SK-N-SH treated with all-trans-retinoic acid at 6 μM for 48 hours (cell line): ENCODE data around the gene ZBTB42.

ENCODE experiments used
- ATAC-seq: fragments of 200-7000 bp; cut with Tn5 transposase; 3 replicates; pipeline ENCODE4 v1.9.1; 2020; ENCODE audit warnings: mild to moderate bottlenecking, moderate library complexity
- ARNTL ChIP-seq: fragments of 450-650 bp; formaldehyde crosslinking; IDR thresholded peaks from 2 replicates; pipeline ENCODE4 v1.5.0; 2020; ENCODE audit warnings: low read depth, mild to moderate bottlenecking, moderate library complexity, borderline replicate concordance
- BACH2 ChIP-seq: fragments of 250-450 bp; sonication (Bioruptor Pico); IDR thresholded peaks from 2 replicates; pipeline ENCODE4 v1.9.0; 2021; ENCODE audit warnings: mild to moderate bottlenecking, borderline replicate concordance
- CREB5 ChIP-seq: fragments of 250-450 bp; sonication (Bioruptor Pico); IDR thresholded peaks from 2 replicates; pipeline ENCODE4 v1.5.1; 2020; ENCODE audit warnings: low read depth, mild to moderate bottlenecking, moderate library complexity
- CSDC2 ChIP-seq: fragments of 250-450 bp; sonication (Bioruptor Pico); IDR thresholded peaks from 2 replicates; pipeline ENCODE4 v1.5.0; 2020; ENCODE audit warnings: mild to moderate bottlenecking, moderate library complexity
- CSRNP3 ChIP-seq: fragments of 250-450 bp; sonication (Bioruptor Pico); IDR thresholded peaks from 2 replicates; pipeline ENCODE4 v1.5.1; 2021; ENCODE audit warnings: mild to moderate bottlenecking, moderate library complexity
- ESRRG ChIP-seq: fragments of 250-450 bp; sonication (Bioruptor Pico); IDR thresholded peaks from 2 replicates; pipeline ENCODE4 v1.6.1; 2021; ENCODE audit warnings: mild to moderate bottlenecking
- GLIS3 ChIP-seq: fragments of 250-450 bp; sonication (Bioruptor Pico); IDR thresholded peaks from 2 replicates; pipeline ENCODE4 v1.5.0; 2020; ENCODE audit warnings: mild to moderate bottlenecking, moderate library complexity
- ISL1 ChIP-seq: fragments of 250-450 bp; sonication (Bioruptor Pico); IDR thresholded peaks from 2 replicates; pipeline ENCODE4 v2.1.2; 2022; ENCODE audit warnings: mild to moderate bottlenecking, moderate library complexity
- OSR1 ChIP-seq: fragments of 250-450 bp; sonication (Bioruptor Pico); IDR thresholded peaks from 2 replicates; pipeline ENCODE4 v1.8.0; 2022; ENCODE audit warnings: moderate library complexity, mild to moderate bottlenecking, inconsistent platforms
- PATZ1 ChIP-seq: fragments of 250-450 bp; sonication (Bioruptor Pico); IDR thresholded peaks from 2 replicates; pipeline ENCODE4 v1.8.0; 2020; ENCODE audit warnings: mild to moderate bottlenecking, moderate library complexity, borderline replicate concordance
- PPARA ChIP-seq: fragments of 250-450 bp; sonication (Bioruptor Pico); IDR thresholded peaks from 2 replicates; pipeline ENCODE4 v1.5.0; 2020; ENCODE audit warnings: mild to moderate bottlenecking, borderline replicate concordance
- RARB ChIP-seq: fragments of 250-450 bp; sonication (Bioruptor Pico); IDR thresholded peaks from 2 replicates; pipeline ENCODE4 v1.8.0; 2021; ENCODE audit warnings: mild to moderate bottlenecking, moderate library complexity
- SNAI2 ChIP-seq: fragments of 250-450 bp; sonication (Bioruptor Pico); IDR thresholded peaks from 2 replicates; pipeline ENCODE4 v1.5.0; 2020; ENCODE audit warnings: mild to moderate bottlenecking, moderate library complexity
- TCF4 ChIP-seq: fragments of 250-450 bp; sonication (Bioruptor Pico); IDR thresholded peaks from 2 replicates; pipeline ENCODE4 v1.8.0; 2021; ENCODE audit warnings: mild to moderate bottlenecking, moderate library complexity, borderline replicate concordance
- TOX ChIP-seq: fragments of 250-450 bp; sonication (Bioruptor Pico); IDR thresholded peaks from 2 replicates; pipeline ENCODE4 v1.8.0; 2021; ENCODE audit warnings: mild to moderate bottlenecking, moderate library complexity, borderline replicate concordance
- TSHZ2 ChIP-seq: fragments of 250-450 bp; sonication (Bioruptor Pico); IDR thresholded peaks from 2 replicates; pipeline ENCODE4 v1.5.0; 2020; ENCODE audit warnings: mild to moderate bottlenecking, moderate library complexity
- ZC3H10 ChIP-seq: fragments of 250-450 bp; sonication (Bioruptor Pico); IDR thresholded peaks from 2 replicates; pipeline ENCODE4 v1.5.1; 2021; ENCODE audit warnings: mild to moderate bottlenecking, moderate library complexity
- ZFP3 ChIP-seq: fragments of 250-450 bp; sonication (Bioruptor Pico); IDR thresholded peaks from 2 replicates; pipeline ENCODE4 v1.5.0; 2020; ENCODE audit warnings: mild to moderate bottlenecking, moderate library complexity
- ZFP30 ChIP-seq: fragments of 450-650 bp; formaldehyde crosslinking; IDR thresholded peaks from 2 replicates; pipeline ENCODE4 v1.5.0; 2022; ENCODE audit warnings: mild to moderate bottlenecking, moderate library complexity
- ZNF565 ChIP-seq: fragments of 450-650 bp; formaldehyde crosslinking; conservative IDR thresholded peaks from 2 replicates; pipeline ENCODE4 v1.5.0; 2020; ENCODE audit warnings: low read depth, mild to moderate bottlenecking, moderate library complexity
- ZNF70 ChIP-seq: fragments of 450-650 bp; formaldehyde crosslinking; IDR thresholded peaks from 2 replicates; pipeline ENCODE4 v1.5.0; 2020; ENCODE audit warnings: mild to moderate bottlenecking, moderate library complexity
- ZNF8 ChIP-seq: fragments of 450-650 bp; formaldehyde crosslinking; IDR thresholded peaks from 2 replicates; pipeline ENCODE4 v1.5.0; 2020; ENCODE audit warnings: mild to moderate bottlenecking, moderate library complexity

The ZBTB42 gene

GRCh38 chr14:104786726-104787675, 13.9 kb upstream of the ZBTB42 start (continued):
- no peak for TF ChIP-seq PATZ1
- no peak for TF ChIP-seq GLIS3 (CRISPR knock-in tag)
- no peak for TF ChIP-seq ZNF8
- no peak for TF ChIP-seq CSDC2 (CRISPR knock-in tag)
- no peak for TF ChIP-seq TOX (CRISPR knock-in tag)
- no peak for TF ChIP-seq ZC3H10
- TF ChIP-seq ESRRG (CRISPR knock-in tag): no peak
- no peak for TF ChIP-seq PPARA (CRISPR knock-in tag)
- no peak for TF ChIP-seq BACH2 (CRISPR knock-in tag)
- no peak for TF ChIP-seq OSR1 (CRISPR knock-in tag)

- no peak for ATAC-seq
- TF ChIP-seq ZFP3 (CRISPR knock-in tag): no peak
- TF ChIP-seq TSHZ2 (CRISPR knock-in tag): no peak
- TF ChIP-seq TCF4 (CRISPR knock-in tag): no peak
- TF ChIP-seq ZC3H10: no peak
- TF ChIP-seq ZNF70 (CRISPR knock-in tag): no peak
- TF ChIP-seq ISL1 (CRISPR knock-in tag): no peak
- no peak for TF ChIP-seq CREB5 (CRISPR knock-in tag)
- no peak for TF ChIP-seq ZFP30 (CRISPR knock-in tag)
- TF ChIP-seq TOX (CRISPR knock-in tag): no peak
- no peak for TF ChIP-seq ZNF565 (CRISPR knock-in tag)
- TF ChIP-seq OSR1 (CRISPR knock-in tag): no peak
- no peak for TF ChIP-seq ESRRG (CRISPR knock-in tag)
- no peak for TF ChIP-seq SNAI2 (CRISPR knock-in tag)
Observed at GRCh38 chr14:104787736-104788135, 13.2 kb upstream of the ZBTB42 start.

- no peak for ATAC-seq
- TF ChIP-seq ZFP3 (CRISPR knock-in tag): no peak
- no peak for TF ChIP-seq RARB (CRISPR knock-in tag)
- TF ChIP-seq CSDC2 (CRISPR knock-in tag): no peak
- no peak for TF ChIP-seq TSHZ2 (CRISPR knock-in tag)
- TF ChIP-seq GLIS3 (CRISPR knock-in tag): no peak
- TF ChIP-seq PATZ1: no peak
- no peak for TF ChIP-seq PPARA (CRISPR knock-in tag)
- TF ChIP-seq CREB5 (CRISPR knock-in tag): no peak
- no peak for TF ChIP-seq ARNTL
- TF ChIP-seq ISL1 (CRISPR knock-in tag): no peak
- no peak for TF ChIP-seq ZC3H10
- TF ChIP-seq CSRNP3 (CRISPR knock-in tag): no peak
- no peak for TF ChIP-seq ZFP30 (CRISPR knock-in tag)
- no peak for TF ChIP-seq SNAI2 (CRISPR knock-in tag)
Observed at GRCh38 chr14:104788161-104788818, 12.6 kb upstream of the ZBTB42 start.
